OCI-LY7 (cell line): ENCODE measurements around the gene CCL14.

ENCODE experiments used
- EZH2phosphoT487 ChIP-seq: fragments of 200-600 bp; sonication (generic); IDR thresholded peaks from 2 replicates; pipeline ENCODE4 v1.6.1; 2018; ENCODE audit warnings: low read depth, borderline replicate concordance, mild to moderate bottlenecking, mixed run types, antibody characterized with exemption, low read length, moderate library complexity, mixed read lengths
- TF ChIP-seq, protein P1 (sequence below): fragments of 200-600 bp; sonication (generic); conservative IDR thresholded peaks from 2 replicates; pipeline ENCODE4 v1.5.1; 2014; ENCODE audit warnings: mild to moderate bottlenecking, antibody characterized with exemption, low read length, moderate library complexity, mixed read lengths

DNA sequence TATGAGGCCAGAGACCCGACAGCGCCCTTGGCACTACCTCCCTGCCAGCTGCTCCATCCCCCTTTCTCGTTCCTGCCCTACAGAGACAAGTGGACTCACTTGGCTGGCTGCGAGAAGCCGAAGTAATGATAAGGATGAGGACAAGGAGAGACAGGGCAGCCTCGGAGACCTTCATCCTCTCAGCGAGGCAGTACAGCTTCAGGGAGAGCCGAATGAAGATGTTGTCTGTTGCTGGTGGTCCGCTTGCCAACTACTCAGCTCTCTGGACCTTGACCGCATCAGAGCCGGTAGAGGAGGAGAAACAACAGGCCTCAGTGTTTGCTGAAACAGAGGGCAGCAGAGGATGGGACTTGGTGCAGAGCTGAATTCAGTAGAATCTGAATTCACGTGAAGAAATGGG lies 5.3 kb downstream of the CCL14 start, which contains the start of gene CCL16:
- TF ChIP-seq, protein P1, sequence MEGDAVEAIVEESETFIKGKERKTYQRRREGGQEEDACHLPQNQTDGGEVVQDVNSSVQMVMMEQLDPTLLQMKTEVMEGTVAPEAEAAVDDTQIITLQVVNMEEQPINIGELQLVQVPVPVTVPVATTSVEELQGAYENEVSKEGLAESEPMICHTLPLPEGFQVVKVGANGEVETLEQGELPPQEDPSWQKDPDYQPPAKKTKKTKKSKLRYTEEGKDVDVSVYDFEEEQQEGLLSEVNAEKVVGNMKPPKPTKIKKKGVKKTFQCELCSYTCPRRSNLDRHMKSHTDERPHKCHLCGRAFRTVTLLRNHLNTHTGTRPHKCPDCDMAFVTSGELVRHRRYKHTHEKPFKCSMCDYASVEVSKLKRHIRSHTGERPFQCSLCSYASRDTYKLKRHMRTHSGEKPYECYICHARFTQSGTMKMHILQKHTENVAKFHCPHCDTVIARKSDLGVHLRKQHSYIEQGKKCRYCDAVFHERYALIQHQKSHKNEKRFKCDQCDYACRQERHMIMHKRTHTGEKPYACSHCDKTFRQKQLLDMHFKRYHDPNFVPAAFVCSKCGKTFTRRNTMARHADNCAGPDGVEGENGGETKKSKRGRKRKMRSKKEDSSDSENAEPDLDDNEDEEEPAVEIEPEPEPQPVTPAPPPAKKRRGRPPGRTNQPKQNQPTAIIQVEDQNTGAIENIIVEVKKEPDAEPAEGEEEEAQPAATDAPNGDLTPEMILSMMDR, result no peak
- TF ChIP-seq EZH2phosphoT487, result no peak
